NCI-H1092 treated with DMSO at 0.1 percent for 48 hours (cell line): ENCODE results near the gene KCNAB2.

ENCODE experiments used
- DNase-seq: peaks from one replicate; lab custom pipeline; 2025; lab: John Stamatoyannopoulos, UW

KCNAB2 gene

GRCh38 chr1:6150006-6150938 is 104.6 kb downstream of the KCNAB2 start:
- no peak for DNase-seq
